Brain microvascular endothelial cell (primary cell): ENCODE results near the gene FCN2.

Experiments
- DNase-seq: peaks from one replicate; pipeline ENCODE4 v3.0.0-alpha.2; 2020
- H3K27ac ChIP-seq: fragments of 250-450 bp; sonication (Bioruptor Pico); 2 replicates; pipeline ENCODE4 v1.5.1; 2020; ENCODE audit warnings: mild to moderate bottlenecking, moderate library complexity
- H3K27me3 ChIP-seq: fragments of 250-450 bp; sonication (Bioruptor Pico); replicated peaks from 2 replicates; pipeline ENCODE4 v1.5.1; 2020; ENCODE audit warnings: mild to moderate bottlenecking
- H3K36me3 ChIP-seq: fragments of 250-450 bp; sonication (Bioruptor Pico); replicated peaks from 2 replicates; pipeline ENCODE4 v1.5.1; 2020; ENCODE audit warnings: mild to moderate bottlenecking
- H3K4me3 ChIP-seq: 2 replicates; pipeline ENCODE4 v1.5.1; 2011; ENCODE audit warnings: low read depth, mild to moderate bottlenecking, control low read depth, low read length, moderate library complexity
- CTCF ChIP-seq: IDR thresholded peaks from 2 replicates; pipeline ENCODE4 v1.5.1; 2011; ENCODE audit warnings: low read depth, mild to moderate bottlenecking, moderate library complexity, low read length, control low read depth, inconsistent platforms; ENCODE audit errors: missing control alignments
- in situ Hi-C: cut with HindIII; loops from 2 replicates; pipeline ENCODE4 v1.10.0; 2017; ENCODE audit warnings: low sequenced_read_pairs, low pct_ligation_motif_present

The FCN2 gene

GRCh38 chr9:134869554-134870300, 10.9 kb upstream of the FCN2 start:
- Histone ChIP-seq H3K4me3 (no peak overlapping the region), H3K27me3 (no peaks in the 10 kb centered on the region), H3K27ac (no peak overlapping the region), H3K36me3 (no peaks in the 10 kb centered on the region)
- in situ Hi-C loops, result no loop called here
- DNase-seq, result no peak
- TF ChIP-seq CTCF, result no peak

GRCh38 chr9:134870301-134870694, 10.3 kb upstream of the FCN2 start:
- H3K27ac ChIP-seq, result no peak overlapping the region
- TF ChIP-seq CTCF, result no peak
- in situ Hi-C loops, result no loop called here
- no peaks in the 10 kb centered on the region for H3K27me3 ChIP-seq
- H3K36me3 ChIP-seq, result no peaks in the 10 kb centered on the region
- H3K4me3 ChIP-seq, result no peak overlapping the region
- no peak for DNase-seq

- DNase-seq, result no peak
- no peaks in the 10 kb centered on the region for H3K27me3 ChIP-seq
- in situ Hi-C loops, result no loop called here
- H3K4me3 ChIP-seq, result no peak overlapping the region
- no peaks in the 10 kb centered on the region for H3K36me3 ChIP-seq
- H3K27ac ChIP-seq, result no peak overlapping the region
- no peak for TF ChIP-seq CTCF
Observed at GRCh38 chr9:134870746-134871662, 9.6 kb upstream of the FCN2 start.

GRCh38 chr9:134871697-134872340, 8.8 kb upstream of the FCN2 start:
- DNase-seq, result no peak
- no peak overlapping the region for H3K27ac ChIP-seq
- in situ Hi-C loops, result no loop called here
- no peaks in the 10 kb centered on the region for H3K27me3 ChIP-seq
- H3K4me3 ChIP-seq, result no peak overlapping the region
- TF ChIP-seq CTCF, result no peak
- H3K36me3 ChIP-seq, result no peaks in the 10 kb centered on the region

GRCh38 chr9:134872482-134873231, 8.0 kb upstream of the FCN2 start:
- H3K27ac ChIP-seq, result no peak overlapping the region
- in situ Hi-C loops, result no loop called here
- H3K36me3 ChIP-seq, result no peaks in the 10 kb centered on the region
- H3K27me3 ChIP-seq, result no peaks in the 10 kb centered on the region
- no peak for TF ChIP-seq CTCF
- no peak overlapping the region for H3K4me3 ChIP-seq
- DNase-seq, result no peak
